Subcutaneous abdominal adipose tissue (tissue), 5 donors: ENCODE data around the gene USHBP1.

Experiments
- H3K27ac ChIP-seq: one replicate; pipeline ENCODE4 v1.7.0; 2013; ENCODE audit warnings: low read depth, mild to moderate bottlenecking, inconsistent platforms, low read length, moderate library complexity
- H3K27me3 ChIP-seq, 5 donors: one replicate each; pipeline ENCODE4 v1.7.0; 2013; ENCODE audit warnings: low read length in 5 of 5, inconsistent platforms in 1 of 5; ENCODE audit not compliant: control insufficient read depth in 5 of 5, insufficient read depth in 4 of 5
- H3K36me3 ChIP-seq, 5 donors: one replicate each; pipeline ENCODE4 v1.7.0; 2013; ENCODE audit warnings: low read length in 5 of 5; ENCODE audit not compliant: control insufficient read depth in 5 of 5, insufficient read depth in 5 of 5
- H3K4me1 ChIP-seq, 5 donors: one replicate each; pipeline ENCODE4 v1.7.0; 2013; ENCODE audit warnings: low read length in 5 of 5, mild to moderate bottlenecking in 3 of 5, moderate library complexity in 1 of 5; ENCODE audit not compliant: control insufficient read depth in 5 of 5, insufficient read depth in 5 of 5
- H3K4me3 ChIP-seq, 5 donors: one replicate each; pipeline ENCODE4 v1.7.0; 2013; ENCODE audit warnings: low read length in 5 of 5, low read depth in 1 of 5
- H3K9ac ChIP-seq, 5 donors: one replicate each; pipeline ENCODE4 v1.7.0; 2013; ENCODE audit warnings: low read length in 5 of 5, mild to moderate bottlenecking in 4 of 5, moderate library complexity in 3 of 5
- H3K9me3 ChIP-seq, 5 donors: one replicate each; pipeline ENCODE4 v1.7.0; 2013; ENCODE audit warnings: low read length in 5 of 5; ENCODE audit not compliant: control insufficient read depth in 5 of 5
- donor health status: healthy.
- donor health status: healthy.
- donor health status: healthy.
- donor health status: healthy.
- donor health status: healthy.

USHBP1 gene

DNA sequence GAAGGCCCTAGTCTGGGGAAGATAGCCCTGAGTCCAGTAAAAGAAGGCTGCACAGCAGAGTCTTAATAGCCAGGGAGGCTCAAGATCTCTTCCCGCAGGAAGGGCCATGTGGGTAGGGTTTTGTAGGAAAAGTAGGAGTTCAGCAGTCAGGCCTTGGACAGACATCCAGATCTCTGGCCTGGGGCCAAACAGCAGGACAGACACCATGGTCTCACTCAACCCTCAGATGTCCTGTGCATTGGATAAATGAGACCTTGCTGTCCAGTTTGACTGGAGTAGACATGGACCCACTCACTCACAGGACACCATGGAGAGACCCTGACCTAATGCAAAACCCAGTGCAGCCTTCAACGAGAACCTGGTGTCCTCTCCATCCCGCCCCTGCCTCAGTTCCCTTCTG lies 34.7 kb downstream of the USHBP1 start:
- Histone ChIP-seq H3K9me3 (no peaks in the 10 kb centered on the region), H3K36me3 (peaks cover 0 to 46% (median 29%) of the 10 kb centered on the region in 5 donors), H3K4me3 (no peak overlapping the region), H3K27me3 (no peaks in the 10 kb centered on the region), H3K9ac (no peak overlapping the region), H3K4me1 (peaks cover 1 to 38% (median 24%) of the 10 kb centered on the region in 5 donors), H3K27ac (no peak overlapping the region)

DNA sequence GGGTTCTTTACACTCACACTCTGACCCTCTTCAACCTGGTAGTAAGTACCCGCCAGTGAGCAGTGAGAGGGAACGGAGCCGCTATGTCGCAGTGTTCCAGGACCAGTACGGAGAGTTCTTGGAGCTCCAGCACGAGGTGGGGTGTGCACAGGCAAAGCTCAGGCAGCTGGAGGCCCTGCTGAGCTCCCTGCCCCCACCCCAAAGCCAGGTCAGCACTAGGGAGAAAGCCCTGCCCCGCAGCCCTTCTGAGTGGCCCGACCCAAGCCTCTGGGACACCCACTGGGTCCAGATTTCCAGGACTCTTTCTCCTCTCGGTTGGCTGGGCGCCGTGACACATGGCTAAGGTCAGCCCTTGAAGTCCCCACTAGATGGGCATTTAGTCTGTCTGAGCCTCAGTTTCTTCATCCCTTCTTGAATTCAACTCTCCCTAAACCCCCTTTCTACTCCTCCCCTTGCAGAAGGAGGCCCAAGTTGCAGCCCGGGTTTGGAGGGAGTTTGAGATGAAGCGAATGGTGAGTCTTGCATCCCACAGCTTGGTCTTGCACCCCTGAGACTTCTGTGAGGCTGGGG lies 36.7 kb downstream of the USHBP1 start:
- Histone ChIP-seq H3K36me3 (peaks cover 0 to 38% (median 29%) of the 10 kb centered on the region in 5 donors), H3K27ac (no peak overlapping the region), H3K27me3 (no peaks in the 10 kb centered on the region), H3K9ac (no peak overlapping the region), H3K4me3 (no peak overlapping the region), H3K9me3 (no peaks in the 10 kb centered on the region), H3K4me1 (peaks cover 1 to 28% (median 18%) of the 10 kb centered on the region in 5 donors)

DNA sequence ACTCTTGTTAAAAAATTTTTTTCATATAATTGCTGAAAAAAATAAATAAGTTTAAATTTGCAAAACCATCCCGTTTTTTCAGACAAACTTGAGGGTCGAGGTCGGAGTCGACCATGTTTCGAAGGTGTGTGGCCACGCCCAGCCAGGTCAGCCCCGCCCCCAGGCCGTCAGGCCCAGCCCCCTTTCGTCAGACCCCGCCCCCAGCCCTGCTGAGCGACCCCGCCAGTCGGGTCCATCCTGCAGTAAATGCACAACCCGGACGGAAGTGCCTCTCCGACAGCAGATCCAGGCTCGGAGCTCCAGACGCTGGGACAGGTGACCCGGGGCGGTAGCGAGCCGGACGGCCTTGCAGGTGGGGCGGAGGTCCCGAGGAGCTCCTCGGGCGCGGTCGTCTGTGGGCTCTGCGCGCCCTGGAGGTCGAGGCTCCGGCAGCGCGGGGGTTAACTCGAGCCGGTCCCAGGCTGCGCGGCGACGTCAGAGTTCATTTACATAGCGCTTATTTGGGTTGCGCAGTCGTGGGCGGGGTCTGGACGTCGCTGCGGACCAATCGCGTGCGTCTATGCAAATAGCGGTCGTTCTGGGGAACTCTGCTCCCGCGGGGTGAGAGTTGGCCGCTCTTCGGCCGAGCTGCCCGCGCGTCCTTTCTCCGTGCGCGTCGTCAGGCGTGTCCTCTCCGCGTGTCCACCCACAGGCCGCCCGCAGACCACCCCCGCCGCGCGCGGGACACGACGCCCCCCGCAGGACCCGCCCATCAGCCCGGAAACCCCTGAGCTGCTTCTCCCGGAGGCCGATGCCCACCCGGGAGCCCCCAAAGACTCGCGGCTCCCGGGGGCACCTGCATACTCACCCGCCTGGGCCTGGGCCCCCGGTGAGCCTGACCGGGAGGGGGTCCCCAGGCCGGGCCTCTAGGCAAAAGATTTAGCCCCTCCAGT lies 38.3 kb downstream of the USHBP1 start, which contains the start of gene OCEL1:
OCEL1 (plus strand) TSS at position 225 of the 932 bp plus-strand sequence; CDS start at position 247, 22 bp downstream.
- H3K4me3 ChIP-seq, result peak within 1 kb of the TSS; percentile 68 to 86 (median 79)
- H3K9me3 ChIP-seq, result no peaks in the 10 kb centered on the region
- H3K4me1 ChIP-seq, result peaks cover 1 to 19% (median 18%) of the 10 kb centered on the region in 5 donors
- H3K27ac ChIP-seq, result peak within 1 kb of the TSS; percentile 62
- H3K36me3 ChIP-seq, result peaks cover 0 to 23% (median 13%) of the 10 kb centered on the region in 5 donors
- H3K9ac ChIP-seq, result peak within 1 kb of the TSS in 4 of 5 donors; percentile 53 to 75 (median 70)
- no peaks in the 10 kb centered on the region for H3K27me3 ChIP-seq

DNA sequence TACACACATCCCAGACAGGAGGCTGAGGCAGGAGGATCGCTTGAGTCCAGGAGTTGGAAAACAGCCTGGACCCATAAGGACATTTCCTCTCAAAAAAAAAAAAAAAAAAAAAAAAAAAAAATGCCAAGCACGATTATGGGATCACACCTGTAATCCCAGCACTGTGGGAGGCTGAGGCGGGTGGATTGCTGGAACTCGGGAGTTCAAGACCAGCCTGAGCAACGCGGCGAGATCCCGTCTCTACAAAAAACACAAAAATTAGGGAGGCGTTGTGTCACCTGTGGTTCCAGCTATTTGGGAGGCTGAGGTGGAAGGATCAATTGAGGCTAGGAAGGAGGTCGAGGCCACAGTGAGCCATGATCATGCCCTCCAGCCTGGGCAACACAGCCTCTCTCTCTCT lies 39.5 kb downstream of the USHBP1 start:
- H3K27me3 ChIP-seq, result no peaks in the 10 kb centered on the region
- no peak overlapping the region for H3K27ac ChIP-seq
- H3K9me3 ChIP-seq, result no peaks in the 10 kb centered on the region
- no peak overlapping the region for H3K4me3 ChIP-seq
- no peak overlapping the region for H3K9ac ChIP-seq
- H3K4me1 ChIP-seq, result peaks cover 1 to 23% (median 22%) of the 10 kb centered on the region in 5 donors
- H3K36me3 ChIP-seq, result peaks cover 0 to 14% (median 10%) of the 10 kb centered on the region in 5 donors

DNA sequence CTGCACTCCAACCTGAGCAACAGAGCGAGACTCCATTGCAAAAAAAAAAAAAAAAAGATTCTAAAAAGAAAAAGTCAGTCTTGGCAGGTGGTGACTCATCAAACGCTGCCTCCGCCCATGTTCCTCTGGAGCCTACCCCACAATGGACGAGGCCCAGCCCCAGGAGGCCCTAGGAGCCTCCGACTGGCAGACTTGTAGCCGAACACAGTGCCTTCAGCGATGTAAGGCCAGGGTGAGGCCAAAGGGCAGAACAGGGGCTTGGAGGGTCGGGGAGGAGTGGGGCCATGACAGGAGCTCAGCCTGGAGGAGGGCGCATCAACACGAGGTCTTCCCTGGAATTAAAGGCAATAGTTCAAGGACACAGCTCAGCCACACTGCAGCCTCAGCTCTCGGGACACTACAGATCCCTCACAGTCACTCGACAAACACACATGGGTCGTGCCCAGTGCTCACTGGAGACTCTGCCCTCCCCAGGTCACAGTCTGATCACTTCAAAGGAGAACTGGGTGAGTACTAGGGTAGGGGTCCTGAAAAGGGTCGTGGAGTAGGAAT lies 44.3 kb downstream of the USHBP1 start:
- no peak overlapping the region for H3K4me3 ChIP-seq
- no peak overlapping the region for H3K9ac ChIP-seq
- no peak overlapping the region for H3K27ac ChIP-seq

DNA sequence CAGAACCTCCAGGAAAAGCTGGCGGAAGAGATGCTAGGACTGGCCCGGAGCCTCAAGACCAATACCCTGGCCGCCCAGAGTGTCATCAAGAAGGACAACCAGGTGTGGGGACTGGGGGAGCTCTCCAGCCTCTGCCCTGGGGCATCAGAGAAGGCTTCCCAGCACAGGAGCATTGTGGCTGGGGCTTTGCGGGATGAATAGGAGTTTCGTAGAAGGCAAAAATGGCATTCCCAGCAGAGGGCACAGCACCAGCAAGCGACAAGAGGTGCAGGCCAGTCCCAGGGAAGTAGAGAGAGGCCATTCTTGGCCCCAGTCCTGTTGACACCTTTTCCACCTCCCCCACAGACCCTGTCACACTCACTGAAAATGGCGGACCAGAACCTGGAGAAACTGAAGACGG lies 45.3 kb downstream of the USHBP1 start:
- no peak overlapping the region for H3K27ac ChIP-seq
- H3K27me3 ChIP-seq, result no peaks in the 10 kb centered on the region
- H3K9me3 ChIP-seq, result peaks cover 0 to 4% (median 0%) of the 10 kb centered on the region in 5 donors

More for the DNA sequence above, 44.3 kb downstream of the USHBP1 start:
- Histone ChIP-seq H3K9me3 (peaks cover 0 to 4% (median 0%) of the 10 kb centered on the region in 5 donors), H3K27me3 (no peaks in the 10 kb centered on the region), H3K36me3 (peaks cover 0 to 26% (median 20%) of the 10 kb centered on the region in 5 donors), H3K4me1 (peaks cover 0 to 15% (median 11%) of the 10 kb centered on the region in 5 donors)

DNA sequence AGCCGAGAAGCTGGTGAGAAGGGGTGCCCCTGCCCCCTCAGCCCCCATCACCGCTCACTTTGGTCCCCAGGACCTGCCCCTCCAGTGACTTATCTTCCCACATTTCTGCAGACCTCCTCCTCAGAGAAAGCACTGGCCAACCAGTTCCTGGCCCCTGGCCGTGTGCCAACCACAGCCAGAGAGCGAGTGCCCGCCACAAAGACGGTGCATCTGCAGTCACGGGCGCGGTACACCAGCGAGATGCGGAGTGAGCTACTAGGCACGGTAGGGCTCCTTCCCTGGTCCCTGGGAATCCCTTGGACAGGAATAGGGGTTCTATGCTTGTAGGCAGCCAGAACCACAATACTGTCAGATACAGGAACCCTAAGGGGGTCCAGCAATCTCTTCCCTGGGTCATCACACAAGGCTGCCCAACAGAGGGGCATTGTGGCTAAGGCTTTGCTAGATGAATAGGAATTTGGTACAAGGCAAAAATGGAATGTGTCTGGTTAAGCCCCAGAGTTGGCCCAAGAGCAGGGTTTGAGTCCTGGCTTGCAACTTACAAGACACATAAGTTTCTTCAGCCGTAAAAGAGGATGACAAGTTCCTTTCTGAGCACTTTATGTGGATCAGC lies 48.4 kb downstream of the USHBP1 start:
- Histone ChIP-seq H3K4me1 (peaks cover 2 to 24% (median 19%) of the 10 kb centered on the region in 5 donors), H3K27me3 (no peaks in the 10 kb centered on the region), H3K36me3 (peaks cover 0 to 49% (median 33%) of the 10 kb centered on the region in 5 donors), H3K9ac (no peak overlapping the region), H3K9me3 (peaks cover 0 to 4% (median 0%) of the 10 kb centered on the region in 5 donors), H3K4me3 (peak overlapping the region in 4 of 5 donors; percentile 78 to 87 (median 80)), H3K27ac (peak overlapping the region; percentile 69)

More for the DNA sequence above, 45.3 kb downstream of the USHBP1 start:
- Histone ChIP-seq H3K9ac (no peak overlapping the region), H3K4me3 (no peak overlapping the region), H3K36me3 (peaks cover 0 to 26% (median 20%) of the 10 kb centered on the region in 5 donors), H3K4me1 (peaks cover 2 to 23% (median 19%) of the 10 kb centered on the region in 5 donors)

DNA sequence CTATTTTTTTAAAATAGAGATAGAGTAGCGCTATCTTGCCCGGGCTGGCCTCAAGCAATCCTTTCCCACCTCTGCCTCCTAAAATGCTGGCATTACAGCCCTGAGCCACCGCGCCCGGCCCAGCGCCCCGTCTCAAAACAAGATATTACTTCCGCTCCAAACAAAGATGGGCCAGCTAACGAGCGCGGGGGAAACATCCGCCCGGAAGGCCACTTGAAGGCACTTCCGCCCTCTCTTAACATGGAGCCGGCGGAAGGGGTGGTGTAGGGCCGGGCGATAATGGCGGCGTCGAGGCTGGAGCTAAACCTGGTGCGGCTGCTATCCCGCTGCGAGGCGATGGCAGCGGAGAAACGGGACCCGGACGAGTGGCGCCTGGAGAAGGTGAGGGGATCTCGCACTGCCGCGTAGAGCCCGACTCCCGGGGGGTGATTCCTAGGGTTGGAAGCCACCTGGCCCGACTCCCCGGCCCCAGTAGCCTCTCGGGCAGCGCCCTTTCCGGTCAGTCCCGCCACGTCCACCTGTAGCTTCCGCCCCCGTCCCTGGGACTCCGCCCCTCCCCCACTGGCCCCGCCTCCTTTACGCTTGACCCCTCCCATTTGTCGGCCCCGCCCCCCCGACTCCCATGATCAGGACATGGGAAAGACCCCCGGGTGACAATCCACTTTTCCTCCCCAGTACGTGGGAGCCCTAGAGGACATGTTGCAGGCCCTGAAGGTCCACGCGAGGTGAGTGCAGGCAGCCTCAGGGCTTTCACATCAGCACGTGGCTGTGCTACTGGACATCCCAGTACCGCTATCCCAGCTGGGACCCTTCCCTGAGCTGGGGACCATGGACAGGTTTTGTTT lies 49.2 kb downstream of the USHBP1 start, which contains the start of gene USE1:
USE1 (plus strand) TSS at position 231 of the 845 bp plus-strand sequence; CDS start at position 280, 49 bp downstream.
- Histone ChIP-seq H3K4me3 (peak within 1 kb of the TSS; percentile 78 to 87 (median 79)), H3K27me3 (no peaks in the 10 kb centered on the region), H3K9me3 (peaks cover 0 to 4% (median 0%) of the 10 kb centered on the region in 5 donors), H3K9ac (peak within 1 kb of the TSS in 4 of 5 donors; percentile 68 to 83 (median 78)), H3K27ac (peak within 1 kb of the TSS; percentile 69), H3K36me3 (peaks cover 0 to 57% (median 41%) of the 10 kb centered on the region in 5 donors), H3K4me1 (peaks cover 2 to 25% (median 17%) of the 10 kb centered on the region in 5 donors)
